Neural cell (in vitro differentiated cells): ENCODE data around the gene CPLANE1. TPM values are rescaled to one million over a fixed set of nuclear protein-coding genes. Genes with fewer than 3 reads are reported as not detected.
"Not testable (repeated sequence)": the region's sequence is repeated elsewhere in the genome, so short reads cannot be mapped to it uniquely, and the experiment has no call there.

ENCODE experiments used
- H2AFZ ChIP-seq: fragments of 200-600, 300-800 bp; sonication (generic), shearing (Covaris generic); 2 replicates; pipeline ENCODE4 v1.6.0; 2014; ENCODE audit warnings: low read depth, mild to moderate bottlenecking, antibody characterized with exemption, low read length, moderate library complexity
- H3F3A ChIP-seq: fragments of 200-600 bp; shearing (Covaris generic); 2 replicates; pipeline ENCODE4 v1.6.1; 2016; ENCODE audit warnings: mild to moderate bottlenecking, moderate library complexity, mixed read lengths, antibody characterized with exemption, low read length; ENCODE audit not compliant: insufficient read depth, poor library complexity, severe bottlenecking
- H3K27ac ChIP-seq: fragments of 200-600, 300-800 bp; sonication (generic), shearing (Covaris generic); 2 replicates; pipeline ENCODE4 v1.5.1; 2014; ENCODE audit warnings: mild to moderate bottlenecking, low read length, moderate library complexity
- H3K27me3 ChIP-seq: fragments of 300-800, 200-600 bp; sonication (generic), shearing (Covaris generic); 2 replicates; pipeline ENCODE4 v1.6.0; 2014; ENCODE audit warnings: mild to moderate bottlenecking, low read depth, low read length, moderate library complexity; ENCODE audit not compliant: insufficient read depth
- H3K36me3 ChIP-seq: fragments of 300-800, 200-600 bp; sonication (generic), shearing (Covaris generic); 2 replicates; pipeline ENCODE4 v1.5.1; 2014; ENCODE audit warnings: mild to moderate bottlenecking, antibody characterized with exemption, low read length, moderate library complexity; ENCODE audit not compliant: insufficient read depth
- H3K4me2 ChIP-seq: fragments of 300-800, 200-600 bp; sonication (generic), shearing (Covaris generic); 2 replicates; pipeline ENCODE4 v1.6.0; 2014; ENCODE audit warnings: mild to moderate bottlenecking, low read length
- H3K4me3 ChIP-seq: fragments of 300-800, 200-600 bp; sonication (generic), shearing (Covaris generic); 2 replicates; pipeline ENCODE4 v1.5.1; 2014; ENCODE audit warnings: mild to moderate bottlenecking, low read length, moderate library complexity
- H3K79me2 ChIP-seq: fragments of 200-600 bp; shearing (Covaris generic); replicated peaks from 2 replicates; pipeline ENCODE4 v1.6.0; 2014; ENCODE audit warnings: mild to moderate bottlenecking, low read length, moderate library complexity; ENCODE audit not compliant: insufficient read depth
- H3K9ac ChIP-seq: fragments of 300-800, 200-600 bp; sonication (generic), shearing (Covaris generic); 2 replicates; pipeline ENCODE4 v1.6.1; 2016; ENCODE audit warnings: mild to moderate bottlenecking, low read length, mixed read lengths
- H3K9me2 ChIP-seq: fragments of 200-600 bp; shearing (Covaris generic); 2 replicates; pipeline ENCODE4 v1.6.1; 2016; ENCODE audit warnings: mild to moderate bottlenecking, low read length, mixed read lengths; ENCODE audit not compliant: insufficient read depth
- H3K9me3 ChIP-seq: fragments of 200-600, 300-800 bp; sonication (generic), shearing (Covaris generic); 2 replicates; pipeline ENCODE4 v1.6.1; 2016; ENCODE audit warnings: mild to moderate bottlenecking, mixed run types, low read length, moderate library complexity, mixed read lengths
- H4K20me1 ChIP-seq: fragments of 200-600 bp; shearing (Covaris generic); 2 replicates; pipeline ENCODE4 v1.6.1; 2016; ENCODE audit warnings: mild to moderate bottlenecking, mixed run types; ENCODE audit not compliant: insufficient read depth
- EP300 ChIP-seq: fragments of 450-650 bp; conservative IDR thresholded peaks from 2 replicates; pipeline ENCODE4 v1.6.1; 2014; ENCODE audit warnings: antibody characterized with exemption, mild to moderate bottlenecking, moderate library complexity; ENCODE audit not compliant: poor library complexity, severe bottlenecking
- EZH2 ChIP-seq: fragments of 200-600, 300-800 bp; shearing (Covaris generic), sonication (generic); IDR thresholded peaks from 2 replicates; pipeline ENCODE4 v1.6.1; 2014; ENCODE audit warnings: antibody characterized with exemption, low read length, borderline replicate concordance, mild to moderate bottlenecking; ENCODE audit not compliant: insufficient read depth, poor library complexity, severe bottlenecking
- MXI1 ChIP-seq: fragments of 450-650 bp; conservative IDR thresholded peaks from 2 replicates; pipeline ENCODE4 v1.6.1; 2014; ENCODE audit warnings: antibody characterized with exemption, mild to moderate bottlenecking; ENCODE audit not compliant: poor library complexity, severe bottlenecking
- POLR2AphosphoS5 ChIP-seq: IDR thresholded peaks from 2 replicates; pipeline ENCODE4 v1.6.1; 2012
- RAD21 ChIP-seq: fragments of 450-650 bp; conservative IDR thresholded peaks from 2 replicates; pipeline ENCODE4 v1.6.1; 2014; ENCODE audit warnings: antibody characterized with exemption, mild to moderate bottlenecking, moderate library complexity
- SMC3 ChIP-seq: fragments of 450-650 bp; conservative IDR thresholded peaks from 2 replicates; pipeline ENCODE4 v1.6.1; 2014; ENCODE audit warnings: antibody characterized with exemption, mild to moderate bottlenecking, moderate library complexity; ENCODE audit not compliant: poor library complexity
- TAF1 ChIP-seq: IDR thresholded peaks from 2 replicates; pipeline ENCODE4 v1.6.1; 2012; ENCODE audit warnings: low read depth
- polyA minus RNA-seq: library from RNA; depleted of rRNA, polyadenylated mRNA; stranded (reverse); fragments of >200 nt; gene quantifications from 2 replicates; pipeline ENCODE4 v1.2.3, GENCODE V29; 2014
- polyA plus RNA-seq: library from polyadenylated mRNA; depleted of rRNA; stranded (reverse); fragments of >200 nt; gene quantifications from 2 replicates; pipeline ENCODE4 v1.2.3, GENCODE V29; 2014
- TF ChIP-seq, protein P1 (sequence below): fragments of 450-650 bp; IDR thresholded peaks from 2 replicates; pipeline ENCODE4 v1.5.1; 2014; ENCODE audit warnings: antibody characterized with exemption, mild to moderate bottlenecking, moderate library complexity; ENCODE audit not compliant: poor library complexity, severe bottlenecking
- TF ChIP-seq, protein P2 (sequence below): IDR thresholded peaks from 2 replicates; pipeline ENCODE4 v1.6.1; 2012; ENCODE audit warnings: borderline replicate concordance

Gene CPLANE1
- polyA plus RNA-seq (26.0 and 31.1 TPM in 2 replicates), polyA minus RNA-seq (82.5 and 94.9 TPM in 2 replicates)

DNA sequence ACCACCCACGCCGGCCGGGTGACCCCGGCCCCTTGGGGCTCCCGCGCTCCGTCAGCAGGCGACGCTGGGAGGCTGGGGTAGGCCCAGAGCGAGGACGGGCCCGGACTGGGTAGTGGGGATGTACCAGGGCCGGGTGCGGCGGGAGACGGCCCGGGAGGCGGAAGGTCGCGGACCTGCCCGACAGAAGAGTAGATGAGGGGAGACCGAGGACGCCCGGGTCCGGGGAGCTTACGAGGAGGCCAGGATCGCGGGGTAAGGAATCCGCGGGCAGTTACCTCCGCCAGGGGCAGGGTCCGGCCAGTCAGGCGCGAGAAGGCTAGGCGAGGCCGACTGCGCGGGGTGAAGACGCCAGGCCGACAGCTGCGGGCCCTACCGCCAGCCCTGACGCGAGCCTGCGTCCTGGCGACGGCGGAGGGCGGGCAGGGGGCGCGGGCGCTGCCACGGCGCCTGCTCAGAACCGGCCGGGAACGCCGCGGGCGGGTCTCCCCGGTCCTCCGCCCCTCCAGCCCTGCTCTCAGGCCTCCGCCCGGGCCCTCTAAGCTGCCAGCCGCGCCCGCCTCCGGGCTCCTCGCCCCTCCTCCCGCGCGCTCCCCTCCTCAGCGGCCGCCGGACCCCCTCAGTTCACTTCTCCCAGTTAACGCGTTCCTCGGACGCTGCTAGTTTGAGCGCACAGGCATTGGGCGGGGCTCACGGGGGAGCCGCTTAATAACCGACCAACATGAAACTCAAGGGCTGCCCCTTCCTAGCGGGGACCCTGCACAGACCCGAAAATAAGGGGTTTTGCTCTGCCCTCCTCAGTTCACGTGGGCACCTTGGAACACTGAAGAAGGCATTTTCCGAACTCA is at the start of gene CPLANE1:
Gene CPLANE1 (minus strand): TSS at position 407 of the 845 bp plus-strand sequence. CDS start 1,678 bp downstream, outside the sequence.
- TF ChIP-seq, protein P1, sequence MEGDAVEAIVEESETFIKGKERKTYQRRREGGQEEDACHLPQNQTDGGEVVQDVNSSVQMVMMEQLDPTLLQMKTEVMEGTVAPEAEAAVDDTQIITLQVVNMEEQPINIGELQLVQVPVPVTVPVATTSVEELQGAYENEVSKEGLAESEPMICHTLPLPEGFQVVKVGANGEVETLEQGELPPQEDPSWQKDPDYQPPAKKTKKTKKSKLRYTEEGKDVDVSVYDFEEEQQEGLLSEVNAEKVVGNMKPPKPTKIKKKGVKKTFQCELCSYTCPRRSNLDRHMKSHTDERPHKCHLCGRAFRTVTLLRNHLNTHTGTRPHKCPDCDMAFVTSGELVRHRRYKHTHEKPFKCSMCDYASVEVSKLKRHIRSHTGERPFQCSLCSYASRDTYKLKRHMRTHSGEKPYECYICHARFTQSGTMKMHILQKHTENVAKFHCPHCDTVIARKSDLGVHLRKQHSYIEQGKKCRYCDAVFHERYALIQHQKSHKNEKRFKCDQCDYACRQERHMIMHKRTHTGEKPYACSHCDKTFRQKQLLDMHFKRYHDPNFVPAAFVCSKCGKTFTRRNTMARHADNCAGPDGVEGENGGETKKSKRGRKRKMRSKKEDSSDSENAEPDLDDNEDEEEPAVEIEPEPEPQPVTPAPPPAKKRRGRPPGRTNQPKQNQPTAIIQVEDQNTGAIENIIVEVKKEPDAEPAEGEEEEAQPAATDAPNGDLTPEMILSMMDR = no peak
- TF ChIP-seq TAF1 (peak; percentile 45), POLR2AphosphoS5 (peak; percentile 71), RAD21 (no peak), MXI1 (peak; percentile 53)

DNA sequence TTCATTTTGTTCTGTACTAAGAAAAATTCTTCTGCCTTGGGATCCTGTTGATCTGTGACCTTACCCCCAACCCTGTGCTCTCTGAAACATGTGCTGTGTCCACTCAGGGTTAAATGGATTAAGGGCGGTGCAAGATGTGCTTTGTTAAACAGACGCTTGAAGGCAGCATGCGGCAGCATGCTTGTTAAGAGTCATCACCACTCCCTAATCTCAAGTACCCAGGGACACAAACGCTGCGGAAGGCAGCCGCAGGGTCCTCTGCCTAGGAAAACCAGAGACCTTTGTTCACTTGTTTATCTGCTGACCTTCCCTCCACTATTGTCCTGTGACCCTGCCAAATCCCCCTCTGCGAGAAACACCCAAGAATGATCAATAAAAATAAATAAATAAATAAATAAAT is 47.1 kb upstream of the CPLANE1 start:
- H3K4me3 ChIP-seq, H4K20me1 ChIP-seq, H3K27me3 ChIP-seq, H3K9me3 ChIP-seq, H3K27ac ChIP-seq, H3K4me2 ChIP-seq, H2AFZ ChIP-seq, H3K9ac ChIP-seq, H3K79me2 ChIP-seq, H3F3A ChIP-seq, H3K36me3 ChIP-seq, H3K9me2 ChIP-seq: not testable (repeated sequence)

More for the DNA sequence above, at the start of gene CPLANE1:
- Histone ChIP-seq H3F3A (peaks cover 5% of the 10 kb centered on the region), H3K36me3 (no peaks in the 10 kb centered on the region), H3K9ac (peak within 1 kb of the TSS; percentile 92), H3K4me3 (peak within 1 kb of the TSS; percentile 80), H3K9me2 (no peaks in the 10 kb centered on the region), H3K27me3 (no peaks in the 10 kb centered on the region), H4K20me1 (no peaks in the 10 kb centered on the region), H3K79me2 (peaks cover 8% of the 10 kb centered on the region), H2AFZ (peak within 1 kb of the TSS; percentile 80), H3K9me3 (no peaks in the 10 kb centered on the region), H3K27ac (peak within 1 kb of the TSS; percentile 73), H3K4me2 (peak within 1 kb of the TSS; percentile 63)

DNA sequence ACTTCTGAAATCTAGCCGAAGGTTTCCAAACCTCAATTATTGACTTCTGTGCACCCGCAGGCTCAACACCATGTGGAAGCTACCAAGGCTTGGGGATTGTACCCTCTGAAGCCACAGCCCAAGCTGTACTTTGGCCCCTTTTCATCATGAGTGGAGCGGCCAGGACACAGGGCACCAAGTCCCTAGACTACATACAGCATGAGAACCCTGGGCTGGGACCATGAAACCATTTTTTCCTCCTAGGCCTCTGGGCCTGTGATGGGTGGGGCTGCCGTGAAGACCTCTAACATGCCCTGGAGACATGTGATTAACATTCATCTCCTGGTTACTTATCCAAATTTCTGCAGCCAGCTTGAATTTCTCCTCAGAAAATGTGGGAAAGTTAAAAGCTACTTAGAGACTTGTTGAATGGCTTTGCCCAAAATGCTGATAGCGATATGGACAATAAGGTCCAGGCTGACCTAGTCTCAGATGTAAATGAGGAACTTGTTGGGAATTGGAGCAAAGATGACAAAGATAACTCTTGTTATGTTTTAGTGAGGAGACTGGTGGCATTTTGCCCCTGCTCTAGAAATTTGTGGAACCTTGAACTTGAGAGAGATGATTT is 34.1 kb upstream of the CPLANE1 start:
- no peak overlapping the region for H3K4me2 ChIP-seq
- H3K27ac ChIP-seq = no peak overlapping the region
- H3K79me2 ChIP-seq = no peaks in the 10 kb centered on the region
- no peaks in the 10 kb centered on the region for H3K27me3 ChIP-seq
- no peaks in the 10 kb centered on the region for H3K36me3 ChIP-seq
- no peaks in the 10 kb centered on the region for H4K20me1 ChIP-seq
- no peak overlapping the region for H2AFZ ChIP-seq
- TF ChIP-seq MXI1 (no peak), RAD21 (no peak), EZH2 (no peak), SMC3 (no peak), EP300 (no peak), TAF1 (no peak), POLR2AphosphoS5 (no peak)
- TF ChIP-seq, protein P1 = no peak
- TF ChIP-seq, protein P2, sequence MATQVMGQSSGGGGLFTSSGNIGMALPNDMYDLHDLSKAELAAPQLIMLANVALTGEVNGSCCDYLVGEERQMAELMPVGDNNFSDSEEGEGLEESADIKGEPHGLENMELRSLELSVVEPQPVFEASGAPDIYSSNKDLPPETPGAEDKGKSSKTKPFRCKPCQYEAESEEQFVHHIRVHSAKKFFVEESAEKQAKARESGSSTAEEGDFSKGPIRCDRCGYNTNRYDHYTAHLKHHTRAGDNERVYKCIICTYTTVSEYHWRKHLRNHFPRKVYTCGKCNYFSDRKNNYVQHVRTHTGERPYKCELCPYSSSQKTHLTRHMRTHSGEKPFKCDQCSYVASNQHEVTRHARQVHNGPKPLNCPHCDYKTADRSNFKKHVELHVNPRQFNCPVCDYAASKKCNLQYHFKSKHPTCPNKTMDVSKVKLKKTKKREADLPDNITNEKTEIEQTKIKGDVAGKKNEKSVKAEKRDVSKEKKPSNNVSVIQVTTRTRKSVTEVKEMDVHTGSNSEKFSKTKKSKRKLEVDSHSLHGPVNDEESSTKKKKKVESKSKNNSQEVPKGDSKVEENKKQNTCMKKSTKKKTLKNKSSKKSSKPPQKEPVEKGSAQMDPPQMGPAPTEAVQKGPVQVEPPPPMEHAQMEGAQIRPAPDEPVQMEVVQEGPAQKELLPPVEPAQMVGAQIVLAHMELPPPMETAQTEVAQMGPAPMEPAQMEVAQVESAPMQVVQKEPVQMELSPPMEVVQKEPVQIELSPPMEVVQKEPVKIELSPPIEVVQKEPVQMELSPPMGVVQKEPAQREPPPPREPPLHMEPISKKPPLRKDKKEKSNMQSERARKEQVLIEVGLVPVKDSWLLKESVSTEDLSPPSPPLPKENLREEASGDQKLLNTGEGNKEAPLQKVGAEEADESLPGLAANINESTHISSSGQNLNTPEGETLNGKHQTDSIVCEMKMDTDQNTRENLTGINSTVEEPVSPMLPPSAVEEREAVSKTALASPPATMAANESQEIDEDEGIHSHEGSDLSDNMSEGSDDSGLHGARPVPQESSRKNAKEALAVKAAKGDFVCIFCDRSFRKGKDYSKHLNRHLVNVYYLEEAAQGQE = no peak
- no peak overlapping the region for H3K4me3 ChIP-seq
- H3K9me3 ChIP-seq = no peaks in the 10 kb centered on the region
- H3K9me2 ChIP-seq = no peaks in the 10 kb centered on the region
- H3F3A ChIP-seq = no peaks in the 10 kb centered on the region
- no peak overlapping the region for H3K9ac ChIP-seq
